ENCODE results near the gene TAPBP.

DNA sequence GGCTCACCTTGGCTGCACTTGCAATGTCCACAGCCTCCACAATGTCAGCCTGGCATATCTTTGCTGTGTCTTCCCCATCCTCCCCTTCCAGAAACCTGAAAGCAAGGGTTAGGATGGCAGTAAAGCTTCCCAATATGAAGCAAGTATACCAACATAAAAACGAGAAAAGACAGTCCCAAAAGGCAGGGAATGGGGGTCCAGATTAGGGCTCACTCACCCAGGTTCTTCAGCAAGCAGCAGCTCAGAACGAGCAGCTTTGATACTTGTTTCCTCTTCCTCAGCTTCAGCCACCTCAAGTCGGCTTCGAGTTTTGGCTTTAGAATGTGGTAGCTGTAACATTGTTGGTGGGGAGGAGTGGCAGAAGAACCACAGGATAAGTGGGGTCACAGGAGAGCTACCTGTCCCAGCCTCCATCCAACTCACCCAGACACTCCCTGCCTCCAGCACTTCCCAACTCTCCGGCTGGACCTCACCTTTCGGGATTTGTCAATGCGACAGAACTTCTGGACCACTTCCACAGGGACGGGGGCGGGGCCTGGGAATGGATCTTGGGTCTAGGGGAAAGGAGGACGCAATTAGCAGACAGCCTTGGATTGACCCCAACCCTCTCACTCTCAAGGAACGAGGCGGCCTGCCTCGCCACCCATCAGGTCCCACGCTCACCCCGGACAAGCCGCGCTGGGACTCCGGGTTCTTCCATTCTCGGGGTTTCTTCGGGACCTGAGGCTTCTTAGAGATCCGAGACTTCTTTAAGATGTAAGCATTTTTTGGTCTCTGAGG is 25.5 kb downstream of the TAPBP start:
- TF ChIP-seq KDM1A (IDR thresholded peaks at IDR 0.05; ENCODE audit: low read depth) (no peak), POLR2A (IDR thresholded peaks at IDR 0.05; ENCODE audit: low read length) (no peak), TP53 (CRISPR knock-in tag; IDR thresholded peaks at IDR 0.05) (no peak), CHD2 (IDR thresholded peaks at IDR 0.05; ENCODE audit: low read length, partially characterized antibody) (no peak)
- TF ChIP-seq, protein P1, sequence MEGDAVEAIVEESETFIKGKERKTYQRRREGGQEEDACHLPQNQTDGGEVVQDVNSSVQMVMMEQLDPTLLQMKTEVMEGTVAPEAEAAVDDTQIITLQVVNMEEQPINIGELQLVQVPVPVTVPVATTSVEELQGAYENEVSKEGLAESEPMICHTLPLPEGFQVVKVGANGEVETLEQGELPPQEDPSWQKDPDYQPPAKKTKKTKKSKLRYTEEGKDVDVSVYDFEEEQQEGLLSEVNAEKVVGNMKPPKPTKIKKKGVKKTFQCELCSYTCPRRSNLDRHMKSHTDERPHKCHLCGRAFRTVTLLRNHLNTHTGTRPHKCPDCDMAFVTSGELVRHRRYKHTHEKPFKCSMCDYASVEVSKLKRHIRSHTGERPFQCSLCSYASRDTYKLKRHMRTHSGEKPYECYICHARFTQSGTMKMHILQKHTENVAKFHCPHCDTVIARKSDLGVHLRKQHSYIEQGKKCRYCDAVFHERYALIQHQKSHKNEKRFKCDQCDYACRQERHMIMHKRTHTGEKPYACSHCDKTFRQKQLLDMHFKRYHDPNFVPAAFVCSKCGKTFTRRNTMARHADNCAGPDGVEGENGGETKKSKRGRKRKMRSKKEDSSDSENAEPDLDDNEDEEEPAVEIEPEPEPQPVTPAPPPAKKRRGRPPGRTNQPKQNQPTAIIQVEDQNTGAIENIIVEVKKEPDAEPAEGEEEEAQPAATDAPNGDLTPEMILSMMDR (IDR thresholded peaks at IDR 0.05) = no peak
- TF ChIP-seq, protein P2, sequence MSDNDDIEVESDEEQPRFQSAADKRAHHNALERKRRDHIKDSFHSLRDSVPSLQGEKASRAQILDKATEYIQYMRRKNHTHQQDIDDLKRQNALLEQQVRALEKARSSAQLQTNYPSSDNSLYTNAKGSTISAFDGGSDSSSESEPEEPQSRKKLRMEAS (IDR thresholded peaks at IDR 0.05) = no peak
- TF ChIP-seq, protein P3, sequence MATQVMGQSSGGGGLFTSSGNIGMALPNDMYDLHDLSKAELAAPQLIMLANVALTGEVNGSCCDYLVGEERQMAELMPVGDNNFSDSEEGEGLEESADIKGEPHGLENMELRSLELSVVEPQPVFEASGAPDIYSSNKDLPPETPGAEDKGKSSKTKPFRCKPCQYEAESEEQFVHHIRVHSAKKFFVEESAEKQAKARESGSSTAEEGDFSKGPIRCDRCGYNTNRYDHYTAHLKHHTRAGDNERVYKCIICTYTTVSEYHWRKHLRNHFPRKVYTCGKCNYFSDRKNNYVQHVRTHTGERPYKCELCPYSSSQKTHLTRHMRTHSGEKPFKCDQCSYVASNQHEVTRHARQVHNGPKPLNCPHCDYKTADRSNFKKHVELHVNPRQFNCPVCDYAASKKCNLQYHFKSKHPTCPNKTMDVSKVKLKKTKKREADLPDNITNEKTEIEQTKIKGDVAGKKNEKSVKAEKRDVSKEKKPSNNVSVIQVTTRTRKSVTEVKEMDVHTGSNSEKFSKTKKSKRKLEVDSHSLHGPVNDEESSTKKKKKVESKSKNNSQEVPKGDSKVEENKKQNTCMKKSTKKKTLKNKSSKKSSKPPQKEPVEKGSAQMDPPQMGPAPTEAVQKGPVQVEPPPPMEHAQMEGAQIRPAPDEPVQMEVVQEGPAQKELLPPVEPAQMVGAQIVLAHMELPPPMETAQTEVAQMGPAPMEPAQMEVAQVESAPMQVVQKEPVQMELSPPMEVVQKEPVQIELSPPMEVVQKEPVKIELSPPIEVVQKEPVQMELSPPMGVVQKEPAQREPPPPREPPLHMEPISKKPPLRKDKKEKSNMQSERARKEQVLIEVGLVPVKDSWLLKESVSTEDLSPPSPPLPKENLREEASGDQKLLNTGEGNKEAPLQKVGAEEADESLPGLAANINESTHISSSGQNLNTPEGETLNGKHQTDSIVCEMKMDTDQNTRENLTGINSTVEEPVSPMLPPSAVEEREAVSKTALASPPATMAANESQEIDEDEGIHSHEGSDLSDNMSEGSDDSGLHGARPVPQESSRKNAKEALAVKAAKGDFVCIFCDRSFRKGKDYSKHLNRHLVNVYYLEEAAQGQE (IDR thresholded peaks at IDR 0.05) = no peak
